Glomerular visceral epithelial cell (primary cell): ENCODE data around the gene GRM5.
"Not testable (repeated sequence)": the region's sequence is repeated elsewhere in the genome, so short reads cannot be mapped to it uniquely, and the experiment has no call there.

Experiments used
- DNase-seq: peaks from one replicate; pipeline ENCODE4 v3.0.0-alpha.2; 2016; ENCODE audit errors: extremely low spot score

GRM5 gene

DNA sequence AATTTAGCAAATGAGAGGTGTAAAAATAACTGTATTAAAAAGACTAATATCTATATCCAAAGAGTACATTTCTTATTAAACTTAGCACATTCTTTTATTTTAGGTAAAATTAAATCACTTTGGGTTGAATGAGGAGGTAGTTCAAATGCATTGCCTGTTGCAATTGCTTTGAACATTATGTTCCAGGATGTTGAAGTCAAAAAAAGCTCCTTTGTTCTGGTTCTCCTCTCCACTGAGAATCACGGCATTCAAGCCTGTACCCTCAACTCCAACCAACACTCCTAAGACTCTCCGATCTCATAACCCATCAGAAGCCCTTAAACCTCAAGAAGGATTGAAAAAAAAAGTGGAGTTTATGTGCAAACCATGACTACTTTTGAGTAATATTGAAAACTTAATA, 230.1 kb downstream of the GRM5 start:
- not testable (repeated sequence) for DNase-seq

DNA sequence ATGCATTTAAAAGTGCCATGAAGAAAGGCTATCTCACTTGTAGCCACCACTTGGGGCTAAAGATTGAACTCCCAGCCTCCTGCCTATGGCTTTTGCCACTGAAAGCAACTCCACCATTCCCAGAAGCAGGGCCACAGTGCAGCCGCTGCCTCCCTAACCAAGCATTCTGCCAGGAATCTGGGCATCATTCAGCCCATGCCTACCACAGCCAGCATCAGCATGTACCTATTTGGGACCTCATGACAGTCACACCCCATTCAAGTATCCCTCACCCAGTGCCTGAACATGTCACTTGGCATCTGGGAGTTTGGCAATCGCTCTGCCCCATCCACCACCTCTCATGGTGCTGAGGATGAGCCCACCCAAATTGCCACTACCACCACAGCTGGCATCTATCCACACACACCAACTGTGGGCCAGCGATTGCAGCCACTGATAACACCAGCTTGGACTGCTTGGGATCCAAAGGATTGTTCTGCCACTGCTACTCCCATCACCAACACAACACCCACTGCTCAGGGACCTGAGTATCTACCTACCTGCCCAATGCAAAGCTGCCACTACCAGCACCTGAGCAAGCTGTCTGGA, 234.4 kb downstream of the GRM5 start:
- DNase-seq, result no peak

DNA sequence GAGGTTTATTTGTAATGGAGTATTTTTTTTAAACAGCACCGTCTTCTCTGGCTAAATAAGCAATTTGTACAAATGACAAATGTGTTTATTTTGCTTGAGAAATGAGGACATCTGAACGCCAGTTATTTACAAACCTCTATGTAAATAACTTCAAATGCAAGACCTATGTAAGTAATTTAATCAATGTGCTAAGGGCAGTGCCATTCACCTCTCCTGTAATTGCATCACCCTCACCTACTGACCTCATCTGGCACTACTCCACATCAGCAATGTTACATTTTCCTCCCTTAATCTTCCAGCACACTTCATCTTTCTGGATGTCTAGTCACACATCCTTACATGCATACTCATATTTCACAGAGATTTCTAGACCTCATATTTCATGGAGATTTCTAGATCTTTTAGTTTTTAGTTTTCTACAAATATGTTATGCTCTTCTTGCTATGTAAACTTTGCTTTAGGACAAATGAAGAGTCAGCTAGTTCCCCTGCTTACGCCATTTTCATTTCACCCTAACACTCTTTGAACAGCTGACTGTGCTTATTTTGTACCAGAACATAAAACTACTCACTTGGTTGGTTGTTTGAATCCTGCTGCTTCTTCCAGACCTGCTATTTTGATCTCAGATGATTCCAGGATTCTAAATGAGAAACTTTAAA, 238.6 kb downstream of the GRM5 start:
- no peak for DNase-seq

DNA sequence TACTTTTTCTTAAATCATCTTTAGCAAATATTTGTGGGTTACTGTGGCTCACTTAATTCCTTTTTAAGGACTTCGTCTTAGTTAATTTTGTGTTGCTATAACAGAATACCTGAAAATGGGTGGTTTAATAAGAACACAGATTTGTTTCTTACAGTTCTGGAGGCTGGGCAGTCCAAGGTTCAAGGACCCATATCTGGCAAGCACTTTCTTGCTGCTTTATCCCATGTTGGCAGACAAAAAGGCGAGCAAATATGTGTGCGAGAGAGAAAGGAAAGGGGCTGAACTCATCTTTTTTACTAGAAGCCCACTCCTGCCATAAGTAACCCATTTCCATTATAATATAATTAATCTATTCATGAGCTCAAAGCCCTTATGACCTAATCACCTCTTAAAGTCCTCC, 246.2 kb downstream of the GRM5 start:
- no peak for DNase-seq

DNA sequence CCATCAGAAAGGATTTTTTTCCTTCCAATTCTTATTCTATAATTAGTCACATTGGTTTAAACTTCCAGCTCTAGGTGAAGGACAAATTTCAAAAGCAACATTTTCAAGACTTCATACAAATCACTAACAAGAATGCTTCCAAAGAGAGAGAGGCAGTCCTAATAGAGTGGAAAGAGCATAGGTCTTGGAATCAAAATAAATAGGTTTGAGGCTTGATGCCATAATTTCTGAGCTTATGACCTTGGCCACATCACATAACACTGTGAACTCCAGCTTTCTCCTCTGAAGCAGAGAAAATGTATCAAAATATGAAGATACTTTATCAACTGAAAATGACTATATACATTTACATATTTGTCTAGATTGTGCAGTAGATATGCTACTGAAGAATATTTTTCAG, 246.8 kb downstream of the GRM5 start:
- DNase-seq, result no peak

DNA sequence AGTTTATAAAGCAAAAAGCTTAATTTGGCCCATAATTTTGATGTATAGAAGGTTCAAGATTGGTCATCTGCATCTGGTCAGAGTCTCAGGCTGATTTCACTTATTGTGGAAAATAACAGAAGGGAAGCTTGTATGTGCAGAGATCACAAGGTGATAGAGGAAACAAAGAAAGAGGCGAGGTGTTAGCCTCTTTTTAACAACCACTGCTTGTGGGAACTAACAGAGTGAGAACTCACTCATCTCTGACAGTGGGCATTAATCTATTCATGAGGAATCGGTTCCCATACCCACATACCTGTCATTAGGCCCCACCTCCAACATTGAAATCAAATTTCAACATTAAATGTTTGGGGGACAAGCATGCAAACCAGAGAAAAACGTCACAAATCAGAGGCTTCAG, 250.3 kb downstream of the GRM5 start:
- DNase-seq, result no peak

DNA sequence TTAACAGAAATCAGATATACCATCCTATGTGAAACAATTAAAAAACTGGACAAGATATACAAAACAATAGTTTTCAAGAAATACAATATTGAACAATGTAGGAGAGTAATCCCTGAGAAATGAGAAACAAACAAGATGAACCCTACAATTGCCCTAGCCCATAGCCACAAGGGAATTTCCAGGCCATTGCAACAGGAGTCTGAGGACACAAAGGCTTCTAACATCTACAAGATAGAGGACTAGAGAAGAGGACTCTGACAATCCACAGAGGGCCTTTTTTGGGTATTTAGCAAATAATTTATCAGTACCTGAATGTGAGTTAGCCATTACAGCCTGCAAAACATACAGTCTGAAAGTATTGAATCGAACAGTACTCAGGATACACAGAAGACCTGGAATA, 251.7 kb downstream of the GRM5 start:
- DNase-seq, result no peak

DNA sequence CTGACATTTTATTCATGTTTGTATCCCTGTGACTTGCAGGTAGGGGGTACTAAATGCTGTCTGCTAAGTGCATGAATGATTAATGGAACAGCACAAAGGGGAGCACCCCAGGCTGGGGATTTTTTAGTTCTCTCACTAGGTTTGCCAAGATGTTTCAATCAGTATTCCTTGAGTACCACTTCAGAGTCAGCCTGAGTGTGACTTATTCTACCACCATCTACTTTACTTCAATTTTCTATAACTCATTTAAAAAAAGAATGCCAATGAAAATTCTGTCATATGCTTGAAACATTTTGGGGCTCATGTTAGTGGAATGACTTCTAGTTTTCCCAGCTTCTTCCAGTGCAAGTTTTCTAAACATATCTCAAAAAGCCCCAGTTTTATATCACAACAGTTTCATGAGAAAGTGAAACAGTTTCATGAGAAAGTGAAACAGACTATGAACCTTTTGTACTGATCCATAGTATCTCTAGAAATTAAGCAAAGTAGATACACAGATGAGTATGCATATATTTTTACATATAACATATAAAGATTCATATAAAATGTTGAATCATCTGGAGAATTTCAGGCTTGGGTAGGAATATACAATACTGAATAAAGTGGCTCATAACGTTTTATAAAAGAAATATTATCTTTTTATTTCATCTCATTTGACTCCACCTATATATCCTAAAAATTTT, 252.4 kb downstream of the GRM5 start:
- DNase-seq, result no peak

DNA sequence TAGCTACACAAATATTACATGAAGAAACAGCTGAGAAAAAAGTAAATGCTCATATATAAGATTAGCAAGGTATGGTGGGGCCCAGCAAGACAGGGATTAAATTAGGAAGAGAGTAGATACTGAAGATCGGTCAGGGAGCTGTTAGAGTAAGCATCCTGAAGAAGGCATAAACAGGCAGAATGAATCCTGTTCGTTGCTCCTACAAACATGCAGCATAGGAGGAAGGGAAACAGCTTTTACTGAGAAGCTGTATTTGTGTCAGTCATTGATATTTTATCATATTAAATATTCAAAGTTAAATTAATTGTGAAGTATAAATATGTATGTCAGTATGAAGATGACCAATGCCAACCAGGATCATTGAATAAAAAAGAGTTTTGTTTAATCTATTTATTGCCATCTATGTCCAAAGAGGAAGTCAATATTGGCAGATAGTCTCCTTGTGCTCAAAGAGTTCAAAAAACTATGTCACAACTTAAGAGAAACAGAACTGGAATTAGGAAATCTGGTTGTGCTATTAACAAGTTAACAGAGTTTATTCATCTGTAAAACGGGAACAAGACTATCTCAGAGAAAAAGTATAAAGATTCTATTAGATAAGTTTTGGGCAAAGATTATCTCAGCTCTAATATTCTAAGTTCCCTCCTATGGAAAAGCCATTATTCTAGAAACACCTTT, 255.2 kb downstream of the GRM5 start:
- DNase-seq, result no peak

DNA sequence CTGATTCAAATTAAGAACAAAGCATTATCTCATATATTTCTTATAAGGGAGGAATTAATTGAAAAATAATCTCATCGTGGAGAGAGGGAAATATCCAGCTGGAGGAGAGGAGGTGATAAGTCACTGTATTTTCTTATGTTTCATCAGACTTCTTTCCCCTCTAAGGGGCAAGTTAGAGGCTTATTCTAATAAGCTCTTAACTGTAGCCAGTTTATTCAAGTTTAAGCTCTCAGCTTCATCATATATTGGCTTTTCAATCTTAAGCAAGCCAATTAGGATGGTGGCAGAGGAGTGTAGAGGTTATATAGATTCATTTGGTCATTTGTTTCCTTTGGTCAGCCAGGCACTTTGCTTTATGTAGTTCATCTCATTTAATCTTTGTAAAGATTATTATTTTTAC, 256.7 kb downstream of the GRM5 start:
- no peak for DNase-seq

DNA sequence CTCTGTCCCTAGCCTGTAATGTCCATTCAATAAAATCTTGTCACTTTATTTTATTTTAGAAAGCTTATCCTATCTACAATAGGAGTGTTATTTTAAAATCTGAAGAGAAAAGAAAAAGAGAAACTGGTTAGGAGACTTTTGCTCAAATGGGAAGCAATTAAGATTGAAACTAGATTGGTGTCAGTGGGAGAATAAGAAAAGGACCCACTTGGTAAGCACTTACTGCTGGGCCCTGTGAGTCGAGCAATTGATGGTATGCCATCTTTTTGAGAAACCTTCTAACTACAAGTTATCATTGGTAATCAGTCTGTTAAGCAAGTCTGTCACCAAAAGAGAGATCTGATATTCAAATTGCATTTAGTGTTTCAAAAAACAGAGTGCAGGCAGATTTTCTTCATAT, 258.4 kb downstream of the GRM5 start:
- DNase-seq, result no peak

DNA sequence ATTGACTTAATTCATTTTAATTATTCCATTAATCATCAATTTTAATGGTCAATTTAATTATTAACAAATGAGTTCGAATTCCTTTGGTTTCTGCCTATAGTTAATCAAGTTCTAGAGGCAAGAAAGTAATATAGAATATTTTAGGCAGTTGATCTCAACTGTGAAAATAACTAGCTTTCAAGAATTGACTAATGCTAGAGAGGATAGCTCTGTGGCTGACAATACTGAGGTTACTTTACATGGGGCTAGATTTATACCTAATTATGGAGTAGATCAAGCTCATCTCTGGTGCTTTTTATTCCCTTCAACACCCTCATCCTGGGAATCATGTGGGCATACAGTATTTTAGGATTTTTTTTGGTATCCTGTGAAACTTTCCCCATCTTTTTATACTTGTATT, 259.4 kb downstream of the GRM5 start:
- DNase-seq, result no peak

DNA sequence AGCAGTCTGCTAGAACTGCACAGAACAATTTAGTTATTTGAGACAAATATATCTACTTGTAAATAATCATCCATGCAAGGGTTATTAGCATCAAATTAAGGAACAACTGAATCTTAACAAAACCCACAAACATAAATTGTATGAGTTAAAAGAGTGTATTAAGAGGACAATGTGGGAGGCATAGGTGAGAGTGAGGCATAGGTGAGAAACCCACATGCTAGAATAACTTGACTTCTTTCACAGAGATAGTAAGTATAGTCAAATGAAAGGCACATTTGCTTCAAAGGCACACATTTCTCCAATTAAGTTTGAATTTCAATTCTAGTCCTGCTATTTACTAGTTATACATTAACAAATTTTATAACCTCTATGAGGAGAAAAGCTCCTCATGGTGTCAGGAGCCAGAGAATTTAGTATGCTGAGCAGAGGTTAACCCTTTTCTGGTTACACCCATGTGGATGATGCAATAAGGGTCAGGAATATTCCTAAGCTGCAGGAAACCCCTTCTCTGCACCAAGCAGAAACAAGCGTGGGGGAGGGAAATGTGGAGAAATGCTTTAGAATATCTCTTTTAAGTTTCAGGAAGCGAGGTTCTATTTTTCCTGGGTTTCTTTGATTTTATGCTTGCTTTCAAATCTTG, 264.2 kb downstream of the GRM5 start:
- DNase-seq, result no peak

DNA sequence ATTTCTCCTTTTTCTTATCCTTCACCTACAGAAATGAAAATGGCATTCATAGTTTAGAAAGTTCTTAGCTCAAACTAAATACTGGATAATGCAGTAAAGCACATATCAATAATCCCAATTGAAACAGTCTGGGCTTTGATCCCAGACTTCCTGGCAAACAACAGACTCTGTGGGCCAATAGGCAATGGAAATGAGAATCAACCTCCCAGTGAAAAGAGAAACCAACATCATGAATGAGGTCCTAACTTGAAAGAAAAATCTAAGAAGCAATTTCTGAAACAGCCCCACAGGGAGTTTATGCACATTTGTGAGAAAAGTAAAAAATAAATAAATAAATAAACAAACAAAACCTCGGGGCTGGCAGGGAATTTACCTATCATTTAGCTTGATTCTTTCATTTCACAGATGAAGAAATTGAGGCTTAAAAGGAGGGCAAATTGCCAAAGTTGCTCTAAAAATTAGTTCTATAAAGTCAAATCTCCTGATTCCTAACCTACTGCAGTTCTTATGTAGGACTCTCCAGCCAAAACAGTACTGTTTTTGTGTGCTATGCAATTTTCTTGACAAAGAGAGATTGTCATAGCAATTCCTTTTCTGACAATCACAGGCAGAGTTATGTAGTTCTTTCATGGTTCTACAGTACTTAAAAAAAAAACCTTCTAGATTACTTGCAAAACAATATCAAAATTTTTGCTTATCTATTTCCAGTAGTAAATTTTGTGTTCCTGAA, 265.8 kb downstream of the GRM5 start:
- DNase-seq, result no peak

DNA sequence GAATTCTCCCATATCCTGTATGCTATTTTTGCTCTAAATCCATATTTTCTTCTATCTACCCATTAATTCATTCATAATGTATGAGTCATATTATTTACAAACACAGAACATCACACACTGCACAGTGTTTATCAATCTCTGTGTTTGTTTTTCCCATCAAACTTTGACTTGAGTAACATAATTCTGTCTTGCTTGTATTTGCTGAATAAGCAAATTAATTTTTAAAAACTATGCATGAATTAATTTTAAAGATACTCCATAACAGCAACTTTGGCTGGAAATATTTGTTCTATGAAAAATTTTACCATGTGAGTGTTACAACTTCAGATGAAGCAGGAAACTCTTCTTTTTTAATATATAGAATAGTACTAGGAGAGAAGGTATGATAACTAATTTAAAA, 275.6 kb downstream of the GRM5 start:
- DNase-seq, result no peak

DNA sequence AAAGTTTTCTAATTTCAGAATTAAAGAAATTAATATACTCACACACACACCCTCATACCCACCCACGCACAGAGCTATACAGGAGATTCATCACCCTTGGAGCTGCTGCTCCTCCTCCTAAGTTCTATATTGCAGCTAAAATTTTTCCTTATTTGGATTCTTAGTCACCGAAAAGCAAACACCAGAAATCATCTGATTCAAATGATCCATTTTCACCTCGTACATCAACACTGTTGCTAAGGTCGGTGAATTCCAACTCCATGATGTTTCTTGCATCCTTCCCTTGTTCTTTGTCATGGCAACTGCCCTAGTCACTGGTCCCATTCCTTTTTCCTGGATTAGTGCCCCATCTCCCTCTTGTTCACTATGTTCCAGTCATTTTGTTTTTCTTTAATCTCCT, 286.2 kb downstream of the GRM5 start:
- no peak for DNase-seq

DNA sequence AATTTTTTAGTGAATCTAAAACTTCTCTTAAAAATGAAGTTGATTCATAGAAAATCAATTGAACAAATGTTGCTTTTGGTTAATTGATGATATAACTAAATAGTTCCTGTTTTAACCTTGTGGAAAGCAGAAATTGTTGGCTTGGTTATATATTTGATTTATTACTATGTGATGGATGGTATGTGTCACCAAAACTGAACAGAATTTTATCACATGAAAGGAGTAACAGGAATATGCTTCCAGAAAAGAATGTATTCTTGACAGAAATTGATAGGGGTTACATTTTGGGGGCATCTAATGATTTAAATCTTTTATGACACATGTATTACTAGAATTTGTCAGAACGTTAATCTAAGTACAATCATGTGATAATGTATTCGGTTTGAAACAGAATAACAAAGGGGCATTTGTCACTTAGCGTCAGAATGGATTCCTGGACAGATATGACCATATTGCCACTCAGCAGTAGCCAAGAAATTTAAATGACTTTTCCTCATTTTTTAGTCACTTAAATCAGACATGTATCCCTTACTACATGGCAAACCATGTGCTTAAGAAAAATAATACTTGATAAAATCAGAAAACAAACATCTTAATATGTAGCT, 295.2 kb downstream of the GRM5 start:
- no peak for DNase-seq

DNA sequence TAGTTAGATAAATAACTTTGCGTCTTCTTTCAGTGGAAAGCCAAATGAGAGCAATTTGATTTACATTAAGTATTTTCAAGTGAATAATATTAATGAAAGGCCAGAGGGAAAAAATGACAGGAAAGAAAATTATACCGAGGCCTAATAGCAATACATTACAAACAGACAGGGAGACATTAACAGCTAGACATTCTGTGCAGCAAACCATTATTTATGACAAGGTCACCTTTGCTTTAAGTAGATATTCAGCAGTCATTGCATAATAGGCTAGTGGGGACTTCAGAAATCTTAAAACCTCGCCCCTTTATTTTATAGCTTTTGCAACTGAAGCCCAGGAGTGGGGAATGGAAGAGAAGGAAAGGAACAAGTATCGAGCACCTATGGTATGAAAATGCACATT, 321.6 kb downstream of the GRM5 start:
- DNase-seq, result no peak

DNA sequence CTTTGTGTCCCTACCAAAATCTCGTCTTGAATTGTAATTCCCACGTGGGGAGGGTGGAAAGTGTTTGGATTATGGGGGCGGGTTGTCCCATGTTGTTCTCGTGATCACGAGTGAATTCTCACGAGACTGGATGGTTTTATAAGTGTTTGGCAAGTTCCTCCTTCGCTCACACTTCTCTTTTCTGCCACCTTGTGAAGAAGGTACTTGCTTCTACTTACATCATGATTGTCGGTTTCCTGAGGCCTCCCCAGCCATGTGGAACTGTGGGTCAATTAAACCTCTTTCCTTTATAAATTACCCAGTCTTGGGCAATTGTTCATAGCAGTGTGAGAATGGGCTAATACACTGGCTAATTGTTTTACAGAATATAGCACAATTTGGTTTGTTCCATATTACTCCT, 326.3 kb downstream of the GRM5 start:
- DNase-seq, result no peak

DNA sequence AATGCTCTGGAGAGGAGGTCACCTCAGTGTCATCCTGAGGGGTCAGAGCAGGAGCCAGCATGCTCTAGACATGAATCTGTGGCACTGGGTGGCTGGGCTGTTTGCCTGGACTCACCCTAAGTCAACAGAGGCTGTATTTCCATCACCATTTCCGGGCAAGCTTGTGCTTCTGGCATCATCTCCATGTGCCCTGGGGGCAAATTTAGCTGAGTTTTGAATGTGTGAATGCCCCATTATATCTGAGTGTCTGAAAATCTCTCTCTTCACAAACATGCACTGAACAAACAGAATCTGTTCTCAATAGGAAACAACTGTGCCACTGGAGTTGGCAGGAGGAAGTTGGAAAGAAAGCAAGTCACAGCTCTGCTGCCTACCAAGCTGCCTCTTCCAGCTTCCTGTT, 356.2 kb downstream of the GRM5 start:
- no peak for DNase-seq

DNA sequence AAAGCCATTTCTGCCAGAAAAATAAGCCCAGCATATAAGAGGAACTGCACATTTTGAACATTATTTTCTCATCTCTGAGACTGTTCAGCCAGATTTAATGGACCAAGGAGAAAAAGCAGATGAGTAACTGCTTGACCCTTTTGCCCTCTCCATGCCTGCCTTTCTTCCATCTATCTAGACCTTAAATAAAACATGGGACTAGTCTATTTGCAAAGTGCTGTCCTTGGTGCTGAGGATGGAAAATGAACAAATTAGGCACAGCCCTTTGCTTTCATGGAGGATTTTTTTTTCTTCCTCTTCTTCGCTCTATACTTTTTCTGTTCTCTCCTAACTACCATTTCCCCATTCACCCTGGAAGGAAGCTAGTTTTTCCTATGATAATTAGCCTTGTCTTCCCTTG, 361.3 kb downstream of the GRM5 start:
- no peak for DNase-seq
